ENCODE data around the gene TBC1D7.

- TF ChIP-seq CTCF (IDR thresholded peaks at IDR 0.05; ENCODE audit: insufficient read depth, low read length, poor library complexity, severe bottlenecking) (no peak), EZH2phosphoT487 (conservative IDR thresholded peaks at IDR 0.05; ENCODE audit: low read length) (no peak)
These were observed 24.7 kb downstream of the TBC1D7 start for GRCh38 chr6:13303668-13304017.

All from SU-DHL-6 (cell line).